ENCODE data around the gene BAHCC1.

Gene BAHCC1

GRCh38 chr17:81433656-81434055, 38.4 kb downstream of the BAHCC1 start:
- Histone ChIP-seq H3K4me3 (ENCODE audit: low read depth, low read length, poor library complexity, severe bottlenecking) (no peak overlapping the region), H2AFZ (ENCODE audit: low read length) (no peak overlapping the region), H3K79me2 (ENCODE audit: insufficient read depth, low read length) (no peaks in the 10 kb centered on the region), H3K4me1 (ENCODE audit: insufficient read depth, low read length, severe bottlenecking) (no peaks in the 10 kb centered on the region), H3K4me2 (ENCODE audit: low read length) (no peak overlapping the region), H3K36me3 (ENCODE audit: insufficient read depth, low read length) (no peaks in the 10 kb centered on the region), H3K9me3 (ENCODE audit: low read length) (no peaks in the 10 kb centered on the region), H4K20me1 (ENCODE audit: insufficient read depth, low read length) (no peaks in the 10 kb centered on the region), H3K27ac (ENCODE audit: low read depth, low read length, poor library complexity, severe bottlenecking) (no peak overlapping the region), H3K9me2 (ENCODE audit: low read depth, low read length) (no peaks in the 10 kb centered on the region), H3F3A (ENCODE audit: insufficient read depth, low read length) (no peaks in the 10 kb centered on the region), H3K27me3 (ENCODE audit: insufficient read depth, low read length) (0 out of 2 replicates have a peak, but pooled peaks cover 5% of the 10 kb centered on the region), H3K9ac (ENCODE audit: low read length) (no peak overlapping the region)
- no peak for TF ChIP-seq EZH2 (IDR thresholded peaks at IDR 0.05; ENCODE audit: borderline replicate concordance, low read length)
- TF ChIP-seq CTCF (IDR thresholded peaks at IDR 0.05; ENCODE audit: low read length) = no peak

- no peaks in the 10 kb centered on the region for H3K9me3 ChIP-seq (ENCODE audit: low read length)
- TF ChIP-seq EZH2 (IDR thresholded peaks at IDR 0.05; ENCODE audit: borderline replicate concordance, low read length) (no peak), CTCF (IDR thresholded peaks at IDR 0.05; ENCODE audit: low read length) (no peak)
- H3K9me2 ChIP-seq (ENCODE audit: low read depth, low read length) = no peaks in the 10 kb centered on the region
- no peak overlapping the region for H3K4me3 ChIP-seq (ENCODE audit: low read depth, low read length, poor library complexity, severe bottlenecking)
- H3K27me3 ChIP-seq (ENCODE audit: insufficient read depth, low read length) = 0 out of 2 replicates have a peak, but pooled peaks cover 5% of the 10 kb centered on the region
- H3K9ac ChIP-seq (ENCODE audit: low read length) = no peak overlapping the region
- no peak overlapping the region for H3K4me2 ChIP-seq (ENCODE audit: low read length)
- no peak overlapping the region for H2AFZ ChIP-seq (ENCODE audit: low read length)
- H3K79me2 ChIP-seq (ENCODE audit: insufficient read depth, low read length) = no peaks in the 10 kb centered on the region
- no peaks in the 10 kb centered on the region for H3K36me3 ChIP-seq (ENCODE audit: insufficient read depth, low read length)
- H3F3A ChIP-seq (ENCODE audit: insufficient read depth, low read length) = no peaks in the 10 kb centered on the region
- H3K27ac ChIP-seq (ENCODE audit: low read depth, low read length, poor library complexity, severe bottlenecking) = no peak overlapping the region
- no peaks in the 10 kb centered on the region for H3K4me1 ChIP-seq (ENCODE audit: insufficient read depth, low read length, severe bottlenecking)
- no peaks in the 10 kb centered on the region for H4K20me1 ChIP-seq (ENCODE audit: insufficient read depth, low read length)
Observed at GRCh38 chr17:81434072-81434471, 38.8 kb downstream of the BAHCC1 start.

GRCh38 chr17:81434681-81435417, 39.6 kb downstream of the BAHCC1 start:
- H3K36me3 ChIP-seq (ENCODE audit: insufficient read depth, low read length) = no peaks in the 10 kb centered on the region
- no peaks in the 10 kb centered on the region for H3K79me2 ChIP-seq (ENCODE audit: insufficient read depth, low read length)
- no peak overlapping the region for H3K9ac ChIP-seq (ENCODE audit: low read length)
- H3K27ac ChIP-seq (ENCODE audit: low read depth, low read length, poor library complexity, severe bottlenecking) = no peak overlapping the region
- TF ChIP-seq EZH2 (IDR thresholded peaks at IDR 0.05; ENCODE audit: borderline replicate concordance, low read length) = no peak
- no peak for TF ChIP-seq CTCF (IDR thresholded peaks at IDR 0.05; ENCODE audit: low read length)
- H3K4me3 ChIP-seq (ENCODE audit: low read depth, low read length, poor library complexity, severe bottlenecking) = no peak overlapping the region
- H3K9me2 ChIP-seq (ENCODE audit: low read depth, low read length) = no peaks in the 10 kb centered on the region
- no peaks in the 10 kb centered on the region for H3F3A ChIP-seq (ENCODE audit: insufficient read depth, low read length)
- H3K9me3 ChIP-seq (ENCODE audit: low read length) = no peaks in the 10 kb centered on the region
- H3K27me3 ChIP-seq (ENCODE audit: insufficient read depth, low read length) = 0 out of 2 replicates have a peak, but pooled peaks cover 5% of the 10 kb centered on the region
- H3K4me1 ChIP-seq (ENCODE audit: insufficient read depth, low read length, severe bottlenecking) = no peaks in the 10 kb centered on the region
- no peak overlapping the region for H3K4me2 ChIP-seq (ENCODE audit: low read length)
- H2AFZ ChIP-seq (ENCODE audit: low read length) = no peak overlapping the region
- no peaks in the 10 kb centered on the region for H4K20me1 ChIP-seq (ENCODE audit: insufficient read depth, low read length)

All from OCI-LY1 (cell line).